GM12878 (cell line): ENCODE results near the gene CCDC15. TPM values are rescaled to one million over a fixed set of nuclear protein-coding genes. Genes with fewer than 3 reads are reported as not detected.

Experiments
- ATAC-seq: fragments of 200-7000 bp; cut with Tn5 transposase; 3 replicates; pipeline ENCODE4 v1.9.1; 2020; ENCODE audit warnings: mild to moderate bottlenecking, moderate library complexity
- BruUV-seq: library from RNA; stranded (reverse); fragments of 400-500 nt; replicated peaks from 2 replicates; lab custom pipeline; 2021; lab: Mats Ljungman, UMichigan
- CTCF ChIA-PET: fragments of 300-600 bp; sonication (Branson Sonifier 250); formaldehyde crosslinking; extraction: SDS; loops from one replicate; lab custom pipeline; 2021; ENCODE audit warnings: inconsistent platforms; lab: Yijun Ruan, JAX
- POLR2A ChIA-PET: fragments of 350-600 bp; formaldehyde crosslinking; extraction: SDS; loops from one replicate; lab custom pipeline; 2021; ENCODE audit warnings: inconsistent platforms; lab: Charles Lee
- RAD21 ChIA-PET: fragments of 300-600 bp; sonication (Branson Sonifier 250); formaldehyde crosslinking; loops from one replicate; lab custom pipeline; 2023; ENCODE audit warnings: antibody characterized with exemption; ENCODE audit not compliant: unreplicated experiment; lab: Charles Lee
- SMC1A ChIA-PET: fragments of 300-600 bp; sonication (Branson Sonifier 250); formaldehyde crosslinking; loops from one replicate; lab custom pipeline; 2023; ENCODE audit not compliant: unreplicated experiment, uncharacterized antibody; lab: Charles Lee
- DNase-seq: peaks from one replicate; pipeline ENCODE4 v3.0.0-alpha.2; 2011; ENCODE audit warnings: low read depth, low spot score
- FAIRE-seq: peaks from 3 replicates; lab custom pipeline; 2011; peaks lifted over from hg19 to GRCh38; lab: Jason Lieb, UNC
- H2AFZ ChIP-seq: 2 replicates; pipeline ENCODE4 v1.6.0; 2011; ENCODE audit warnings: low read depth, low read length, control low read depth; ENCODE audit not compliant: control insufficient read depth
- H3K27ac ChIP-seq: 2 replicates; pipeline ENCODE4 v1.5.1; 2011; ENCODE audit warnings: control low read depth; ENCODE audit not compliant: control insufficient read depth, insufficient read depth
- H3K27me3 ChIP-seq, 2 experiments: replicated peaks in 1 of 2; 2 replicates each; pipeline versions ENCODE4 v1.6.0 to v1.6.1; 2011; ENCODE audit warnings: low read length in 1 of 2; ENCODE audit not compliant: control insufficient read depth in 2 of 2, insufficient read depth in 2 of 2
- H3K36me3 ChIP-seq, 2 experiments: 2 replicates each; pipeline ENCODE4 v1.5.1; 2011; ENCODE audit warnings: low read length in 1 of 2; ENCODE audit not compliant: control insufficient read depth in 2 of 2, insufficient read depth in 2 of 2
- H3K4me1 ChIP-seq: 2 replicates; pipeline ENCODE4 v1.6.1; 2011; ENCODE audit warnings: mild to moderate bottlenecking, low read length, moderate library complexity, mixed read lengths; ENCODE audit not compliant: control insufficient read depth, insufficient read depth
- H3K4me2 ChIP-seq: 2 replicates; pipeline ENCODE4 v1.6.0; 2011; ENCODE audit warnings: control low read depth; ENCODE audit not compliant: control insufficient read depth, insufficient read depth
- H3K4me3 ChIP-seq: fragments of 200-600 bp; sonication (generic); 2 replicates; pipeline ENCODE4 v1.5.1; 2016
- H3K79me2 ChIP-seq: 2 replicates; pipeline ENCODE4 v1.6.0; 2011; ENCODE audit warnings: low read length; ENCODE audit not compliant: control insufficient read depth, insufficient read depth
- H3K9ac ChIP-seq: 2 replicates; pipeline ENCODE4 v1.8.0; 2011; ENCODE audit warnings: low read length, control low read depth, mixed read lengths; ENCODE audit not compliant: control insufficient read depth, insufficient read depth
- H3K9me3 ChIP-seq: replicated peaks from 3 replicates; pipeline ENCODE4 v1.5.1; 2011; ENCODE audit warnings: mild to moderate bottlenecking, low read length; ENCODE audit not compliant: control insufficient read depth, insufficient read depth
- H4K20me1 ChIP-seq: 2 replicates; pipeline ENCODE4 v1.6.0; 2011; ENCODE audit not compliant: control insufficient read depth, insufficient read depth
- ATF2 ChIP-seq: IDR thresholded peaks from 2 replicates; pipeline ENCODE4 v1.6.1; 2012; ENCODE audit warnings: low read length, inconsistent platforms
- BRCA1 ChIP-seq: IDR thresholded peaks from 2 replicates; pipeline ENCODE4 v1.6.1; 2011; ENCODE audit warnings: low read depth, low read length, improper control_type of control experiment
- SIX5 ChIP-seq: IDR thresholded peaks from 2 replicates; pipeline ENCODE4 v1.6.1; 2011; ENCODE audit warnings: mild to moderate bottlenecking, low read depth, low read length, moderate library complexity; ENCODE audit not compliant: severe bottlenecking
- USF2 ChIP-seq: IDR thresholded peaks from 2 replicates; pipeline ENCODE4 v1.6.1; 2011; ENCODE audit warnings: low read depth, low read length, improper control_type of control experiment, borderline replicate concordance
- WRNIP1 ChIP-seq: IDR thresholded peaks from 2 replicates; pipeline ENCODE4 v1.6.1; 2011; ENCODE audit warnings: low read depth, low read length, improper control_type of control experiment, borderline replicate concordance
- WGBS: methylation state at CpG from one replicate; pipeline ENCODE4 v1.1.6; 2016; ENCODE audit warnings: low lambda C conversion rate; ENCODE audit not compliant: insufficient replicate concordance, insufficient coverage; ENCODE audit errors: missing lambda C conversion rate; 5-methylcytosine and 5-hydroxymethylcytosine counted together
- in situ Hi-C: fragments of 300-500 bp; cut with MboI; formaldehyde crosslinking; loops from 9 replicates; pipeline ENCODE4 v1.14.3; 2018; ENCODE audit warnings: mixed read lengths
- intact Hi-C: fragments of 100-400 bp; cut with micrococcal nuclease; formaldehyde crosslinking; loops from one replicate; pipeline ENCODE4 v1.14.2; 2022; ENCODE audit not compliant: unreplicated experiment
- polyA plus RNA-seq, 11 experiments: library from polyadenylated mRNA; depleted of rRNA in 4 of 11; unstranded in 6 of 11; stranded (reverse) in 5 of 11; fragments of >200 nt; fragmentation: Nextera tagmentation in 4 of 11; fragmentation: Illumina TruSeq in 1 of 11; extraction: Ambion mirVana in 4 of 11; extraction: Trizol in 1 of 11; gene quantifications; 1 replicate in 1 of 11; 2 replicates in 10 of 11; pipeline versions ENCODE4 v1.2.1 to v1.2.3, GENCODE V29; 2011 to 2016; ENCODE audit warnings: inconsistent platforms in 2 of 11, missing spikeins in 2 of 11, low read depth in 1 of 11
- total RNA-seq, 4 experiments: library from RNA; depleted of rRNA in 3 of 4; stranded (reverse); fragments of >200 nt in 3 of 4; fragmentation: Illumina TruSeq in 1 of 4; extraction: Trizol in 1 of 4; gene quantifications; 2 replicates each; pipeline versions ENCODE4 v1.2.1 to v1.2.3, GENCODE V29; 2013 to 2021

Gene CCDC15
- total and polyA plus RNA-seq, 10 of the 15 experiments (the other 5 are each of a cell fraction or from before 2014, with no cell fraction given) = 2.0 to 5.3 (median 3.3) TPM

- no peaks in the 10 kb centered on the region for H3K79me2 ChIP-seq
- H2AFZ ChIP-seq = no peak within 1 kb of the TSS
- in situ Hi-C loops (no loop called here), intact Hi-C loops (no loop called here)
- no peak within 1 kb of the TSS for H3K9ac ChIP-seq
- POLR2A ChIA-PET = no interaction called here
- FAIRE-seq (no peak), ATAC-seq (no peak), DNase-seq (no peak)
- no TSS peak for BruUV-seq
- H3K4me3 ChIP-seq = no peak within 1 kb of the TSS
- H3K27ac ChIP-seq = no peak within 1 kb of the TSS
- CTCF ChIA-PET = no interaction called here
- SMC1A ChIA-PET = no interaction called here
- WGBS = 6% methylated on average over 3 of the region's 3 CpGs
- no peaks in the 10 kb centered on the region for H3K9me3 ChIP-seq
- no peaks in the 10 kb centered on the region for H3K4me1 ChIP-seq
- peaks cover 0 to 2% of the 10 kb centered on the region in 2 experiments; a peak in 1 of 4 replicates for H3K27me3 ChIP-seq
- TF ChIP-seq ATF2 (no peak), WRNIP1 (no peak), USF2 (no peak), BRCA1 (no peak), SIX5 (no peak)
- H4K20me1 ChIP-seq = no peaks in the 10 kb centered on the region
- RAD21 ChIA-PET = no interaction called here
- no peak within 1 kb of the TSS for H3K4me2 ChIP-seq
- no peaks in the 10 kb centered on the region for H3K36me3 ChIP-seq
Measured at GRCh38 chr11:124918950-124919349, 35.1 kb upstream of the CCDC15 start, which contains the start of gene HEPN1. HEPN1 (plus strand) TSS chr11:124919250.
